GM23248 (cell line): ENCODE measurements around the gene HSD17B3. TPM values are rescaled to one million over a fixed set of nuclear protein-coding genes. Genes with fewer than 3 reads are reported as not detected.
"Not testable (repeated sequence)": the region's sequence is repeated elsewhere in the genome, so short reads cannot be mapped to it uniquely, and the experiment has no call there.

Experiments used
- DNase-seq: peaks from one replicate; pipeline ENCODE4 v3.0.0-alpha.2; 2015
- H2AFZ ChIP-seq: fragments of 200-600 bp; sonication (generic); 2 replicates; pipeline ENCODE4 v1.6.1; 2016; ENCODE audit warnings: antibody characterized with exemption
- H3F3A ChIP-seq: fragments of 200-600 bp; sonication (generic); 2 replicates; pipeline ENCODE4 v1.6.1; 2016; ENCODE audit warnings: mild to moderate bottlenecking, antibody characterized with exemption, mixed run types; ENCODE audit not compliant: insufficient read depth
- H3K27ac ChIP-seq: fragments of 200-600 bp; sonication (generic); 2 replicates; pipeline ENCODE4 v1.5.1; 2016; ENCODE audit warnings: mild to moderate bottlenecking
- H3K27me3 ChIP-seq: fragments of 200-600 bp; sonication (generic); replicated peaks from 2 replicates; pipeline ENCODE4 v1.6.1; 2016; ENCODE audit warnings: mild to moderate bottlenecking; ENCODE audit not compliant: insufficient read depth
- H3K36me3 ChIP-seq: fragments of 200-600 bp; sonication (generic); 2 replicates; pipeline ENCODE4 v1.6.1; 2016; ENCODE audit warnings: low read depth, mild to moderate bottlenecking
- H3K4me1 ChIP-seq: fragments of 200-600 bp; sonication (generic); 2 replicates; pipeline ENCODE4 v1.6.1; 2016; ENCODE audit warnings: mild to moderate bottlenecking; ENCODE audit not compliant: insufficient read depth
- H3K4me2 ChIP-seq: fragments of 200-600 bp; sonication (generic); one replicate; pipeline ENCODE4 v1.6.1; 2016; ENCODE audit warnings: mild to moderate bottlenecking; ENCODE audit not compliant: unreplicated experiment
- H3K4me3 ChIP-seq: fragments of 200-600 bp; sonication (generic); 2 replicates; pipeline ENCODE4 v1.5.1; 2016; ENCODE audit warnings: mild to moderate bottlenecking
- H3K79me2 ChIP-seq: fragments of 200-600 bp; sonication (generic); 2 replicates; pipeline ENCODE4 v1.6.1; 2016; ENCODE audit warnings: mild to moderate bottlenecking; ENCODE audit not compliant: insufficient read depth
- H3K9ac ChIP-seq: fragments of 200-600 bp; sonication (generic); 2 replicates; pipeline ENCODE4 v1.6.1; 2016; ENCODE audit warnings: mild to moderate bottlenecking
- H3K9me2 ChIP-seq: fragments of 200-600 bp; sonication (generic); 2 replicates; pipeline ENCODE4 v1.6.1; 2016; ENCODE audit warnings: mixed run types, mild to moderate bottlenecking, moderate library complexity; ENCODE audit not compliant: insufficient read depth
- H3K9me3 ChIP-seq: fragments of 200-600 bp; sonication (generic); one replicate; pipeline ENCODE4 v1.6.1; 2017; ENCODE audit warnings: low read depth
- H4K20me1 ChIP-seq: fragments of 200-600 bp; sonication (generic); 2 replicates; pipeline ENCODE4 v1.6.0; 2016; ENCODE audit not compliant: insufficient read depth
- EZH2 ChIP-seq: fragments of 200-600 bp; sonication (generic); IDR thresholded peaks from 2 replicates; pipeline ENCODE4 v1.6.1; 2018; ENCODE audit warnings: antibody characterized with exemption, mild to moderate bottlenecking; ENCODE audit not compliant: insufficient read depth, poor library complexity, severe bottlenecking
- EZH2phosphoT487 ChIP-seq: fragments of 200-600 bp; sonication (generic); IDR thresholded peaks from 2 replicates; pipeline ENCODE4 v1.6.1; 2018; ENCODE audit warnings: antibody characterized with exemption, moderate library complexity, mild to moderate bottlenecking, low read depth; ENCODE audit not compliant: insufficient read depth
- WGBS, 2 experiments: methylation state at CpG; one replicate each; pipeline ENCODE4 v1.1.6; 2015 to 2017; ENCODE audit warnings: low lambda C conversion rate in 2 of 2, low coverage in 1 of 2; ENCODE audit errors: missing lambda C conversion rate in 2 of 2; 5-methylcytosine and 5-hydroxymethylcytosine counted together
- in situ Hi-C: fragments of 300-500 bp; cut with MboI; formaldehyde crosslinking; loops from 2 replicates; pipeline ENCODE4 v1.15.0; 2020
- polyA plus RNA-seq: library from polyadenylated mRNA; unstranded; fragments of >200 nt; fragmentation: Nextera tagmentation; extraction: Ambion mirVana; gene quantifications from 2 replicates; pipeline ENCODE4 v1.2.1, GENCODE V29; 2016
- total RNA-seq: library from RNA; depleted of rRNA; stranded (reverse); fragments of >200 nt; shearing (Covaris generic); gene quantifications from 2 replicates; pipeline ENCODE4 v1.2.3, GENCODE V29; 2014

HSD17B3 gene
- total and polyA plus RNA-seq, 2 experiments from 2014 or later: not detected

- Histone ChIP-seq H3K79me2 (no peaks in the 10 kb centered on the region), H3K4me2 (no peak overlapping the region), H3K4me3 (no peak overlapping the region), H3F3A (no peaks in the 10 kb centered on the region), H3K9me2 (no peaks in the 10 kb centered on the region), H3K27me3 (no peaks in the 10 kb centered on the region), H3K27ac (no peak overlapping the region), H3K4me1 (no peaks in the 10 kb centered on the region), H4K20me1 (no peaks in the 10 kb centered on the region), H3K9me3 (no peaks in the 10 kb centered on the region), H3K9ac (no peak overlapping the region), H2AFZ (no peak overlapping the region), H3K36me3 (no peaks in the 10 kb centered on the region)
- no peak for TF ChIP-seq EZH2phosphoT487
- TF ChIP-seq EZH2: no peak
- in situ Hi-C loops: no loop called here
- DNase-seq: no peak
Measured at GRCh38 chr9:96323169-96323568, 21.2 kb upstream of the HSD17B3 start.

- H3K27ac ChIP-seq, H4K20me1 ChIP-seq, H3K27me3 ChIP-seq, H3K9me2 ChIP-seq, H3K79me2 ChIP-seq, H3F3A ChIP-seq, H3K4me2 ChIP-seq, H3K9ac ChIP-seq, in situ Hi-C loops, H3K36me3 ChIP-seq, H2AFZ ChIP-seq, H3K4me1 ChIP-seq, DNase-seq, H3K9me3 ChIP-seq, H3K4me3 ChIP-seq: not testable (repeated sequence)
- WGBS, 2 experiments: 93 to 98% methylated on average over 5 of the region's 5 CpGs
Measured at GRCh38 chr9:96322736-96323135, 20.8 kb upstream of the HSD17B3 start.

- H3K4me2 ChIP-seq, H4K20me1 ChIP-seq, H3K9me3 ChIP-seq, H3K4me3 ChIP-seq, H3K27me3 ChIP-seq, H3K4me1 ChIP-seq, H3K9me2 ChIP-seq, H3K9ac ChIP-seq, DNase-seq, H3F3A ChIP-seq, H3K27ac ChIP-seq, H2AFZ ChIP-seq, H3K36me3 ChIP-seq, in situ Hi-C loops, H3K79me2 ChIP-seq: not testable (repeated sequence)
- WGBS, 2 experiments: 93 to 96% methylated on average over 3 of the region's 3 CpGs
Measured at GRCh38 chr9:96322210-96322609, 20.2 kb upstream of the HSD17B3 start.

- no peaks in the 10 kb centered on the region for H3K27me3 ChIP-seq
- DNase-seq: no peak
- no peaks in the 10 kb centered on the region for H3F3A ChIP-seq
- TF ChIP-seq EZH2 (no peak), EZH2phosphoT487 (no peak)
- H3K9me2 ChIP-seq: no peaks in the 10 kb centered on the region
- no peak overlapping the region for H3K27ac ChIP-seq
- H3K9ac ChIP-seq: no peak overlapping the region
- no peaks in the 10 kb centered on the region for H3K36me3 ChIP-seq
- H2AFZ ChIP-seq: no peak overlapping the region
- H3K9me3 ChIP-seq: no peaks in the 10 kb centered on the region
- H3K79me2 ChIP-seq: no peaks in the 10 kb centered on the region
- H3K4me3 ChIP-seq: no peak overlapping the region
- no peaks in the 10 kb centered on the region for H4K20me1 ChIP-seq
- no peaks in the 10 kb centered on the region for H3K4me1 ChIP-seq
- no peak overlapping the region for H3K4me2 ChIP-seq
- in situ Hi-C loops: no loop called here
- 92 to 94% methylated on average over 7 of the region's 7 CpGs for WGBS, 2 experiments
Measured at GRCh38 chr9:96321515-96321914, 19.5 kb upstream of the HSD17B3 start.

- in situ Hi-C loops: no loop called here
- no peak overlapping the region for H3K4me2 ChIP-seq
- 69 to 81% methylated on average over 8 of the region's 8 CpGs for WGBS, 2 experiments
Measured at GRCh38 chr9:96320749-96321280, 18.8 kb upstream of the HSD17B3 start.

More at GRCh38 chr9:96320749-96321280, 18.8 kb upstream of the HSD17B3 start:
- no peaks in the 10 kb centered on the region for H3K27me3 ChIP-seq
- no peaks in the 10 kb centered on the region for H3K9me2 ChIP-seq
- no peaks in the 10 kb centered on the region for H3K79me2 ChIP-seq
- H3K4me3 ChIP-seq: no peak overlapping the region
- TF ChIP-seq EZH2 (no peak), EZH2phosphoT487 (no peak)
- H3K36me3 ChIP-seq: no peaks in the 10 kb centered on the region
- no peaks in the 10 kb centered on the region for H3F3A ChIP-seq
- DNase-seq: no peak
- H4K20me1 ChIP-seq: no peaks in the 10 kb centered on the region
- H3K27ac ChIP-seq: no peak overlapping the region
- H3K9me3 ChIP-seq: no peaks in the 10 kb centered on the region
- no peaks in the 10 kb centered on the region for H3K4me1 ChIP-seq
- no peak overlapping the region for H2AFZ ChIP-seq
- no peak overlapping the region for H3K9ac ChIP-seq
